ENCODE measurements around the gene GSTP1. TPM values are rescaled to one million over a fixed set of nuclear protein-coding genes. Genes with fewer than 3 reads are reported as not detected.
"Not testable (repeated sequence)": the region's sequence is repeated elsewhere in the genome, so short reads cannot be mapped to it uniquely, and the experiment has no call there.

Gene GSTP1
- polyA plus RNA-seq, 3 donors = 853 to 1,483 (median 1,250) TPM

DNA sequence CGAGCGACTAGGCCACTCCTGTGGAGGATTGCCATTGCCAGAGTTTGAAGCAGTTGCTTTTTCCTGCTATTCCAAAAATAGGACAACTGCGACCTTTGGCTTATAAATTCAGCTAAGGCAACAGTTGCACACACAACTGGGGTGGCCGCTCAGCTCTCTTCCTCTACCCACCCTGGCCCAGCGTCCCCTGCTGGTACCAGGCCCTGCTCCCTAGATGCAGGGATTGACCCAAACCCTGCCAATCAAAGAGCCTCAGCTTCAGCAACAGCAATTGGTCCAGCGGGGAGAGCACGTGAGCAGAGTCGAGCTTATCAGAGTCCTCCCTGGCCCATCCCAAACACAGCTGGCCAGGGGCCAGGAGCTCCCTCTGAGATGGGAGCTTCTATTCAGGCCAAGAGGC lies 38.3 kb upstream of the GSTP1 start:
- Histone ChIP-seq H2AFZ (ENCODE audit: insufficient read depth, low read depth, low read length, poor library complexity, severe bottlenecking) (no peak overlapping the region), H3K36me3 (replicated peaks in 1 of 2; ENCODE audit: control insufficient read depth in 1 of 2, insufficient read depth in 2 of 2, low read length in 2 of 2) (no peaks in the 10 kb centered on the region), H3K9me3 (replicated peaks in 1 of 2; ENCODE audit: control insufficient read depth in 1 of 2, insufficient read depth in 1 of 2, low read length in 2 of 2) (no peaks in the 10 kb centered on the region), H3K79me2 (ENCODE audit: insufficient read depth, low read length) (no peaks in the 10 kb centered on the region), H3K4me2 (replicated peaks; ENCODE audit: extremely low read depth, low read length, poor library complexity, severe bottlenecking) (no peak overlapping the region), H3K4me3 (replicated peaks in 1 of 3; ENCODE audit: low read depth in 2 of 3, low read length in 3 of 3) (no peak overlapping the region), H3K27ac (ENCODE audit: low read depth in 1 of 2, low read length in 2 of 2) (no peak overlapping the region), H3K4me1 (ENCODE audit: control insufficient read depth in 1 of 2, insufficient read depth in 2 of 2, low read length in 2 of 2) (no peaks in the 10 kb centered on the region), H3K27me3 (ENCODE audit: control insufficient read depth in 2 of 2, insufficient read depth in 2 of 2, low read length in 2 of 2) (no peaks in the 10 kb centered on the region), H3K9ac (ENCODE audit: insufficient read depth, low read length, poor library complexity, severe bottlenecking) (peak overlapping the region; percentile 15), H4K20me1 (ENCODE audit: insufficient read depth, low read length) (no peaks in the 10 kb centered on the region)
- Mint-ChIP-seq H3K4me1 (no peaks in the 10 kb centered on the region), H3K4me3 (no peak overlapping the region), H3K36me3 (no peaks in the 10 kb centered on the region), H3K27ac (no peak overlapping the region), H3K9me3 (peaks cover 0 to 6% (median 2%) of the 10 kb centered on the region in 7 donors), H3K27me3 (ENCODE audit: low read depth in 3 of 3) (peaks cover 5 to 10% (median 10%) of the 10 kb centered on the region in 3 donors)
- TF ChIP-seq, protein P1, sequence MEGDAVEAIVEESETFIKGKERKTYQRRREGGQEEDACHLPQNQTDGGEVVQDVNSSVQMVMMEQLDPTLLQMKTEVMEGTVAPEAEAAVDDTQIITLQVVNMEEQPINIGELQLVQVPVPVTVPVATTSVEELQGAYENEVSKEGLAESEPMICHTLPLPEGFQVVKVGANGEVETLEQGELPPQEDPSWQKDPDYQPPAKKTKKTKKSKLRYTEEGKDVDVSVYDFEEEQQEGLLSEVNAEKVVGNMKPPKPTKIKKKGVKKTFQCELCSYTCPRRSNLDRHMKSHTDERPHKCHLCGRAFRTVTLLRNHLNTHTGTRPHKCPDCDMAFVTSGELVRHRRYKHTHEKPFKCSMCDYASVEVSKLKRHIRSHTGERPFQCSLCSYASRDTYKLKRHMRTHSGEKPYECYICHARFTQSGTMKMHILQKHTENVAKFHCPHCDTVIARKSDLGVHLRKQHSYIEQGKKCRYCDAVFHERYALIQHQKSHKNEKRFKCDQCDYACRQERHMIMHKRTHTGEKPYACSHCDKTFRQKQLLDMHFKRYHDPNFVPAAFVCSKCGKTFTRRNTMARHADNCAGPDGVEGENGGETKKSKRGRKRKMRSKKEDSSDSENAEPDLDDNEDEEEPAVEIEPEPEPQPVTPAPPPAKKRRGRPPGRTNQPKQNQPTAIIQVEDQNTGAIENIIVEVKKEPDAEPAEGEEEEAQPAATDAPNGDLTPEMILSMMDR (IDR thresholded peaks at IDR 0.05) = no peak
- intact Hi-C loops (cut with micrococcal nuclease) = loop anchor here in 1 of 2 donors (10.0 kb wide), 1 partner anchor 140 kb away; no protein-coding TSS in a partner anchor
- WGBS (ENCODE audit: insufficient coverage) = 92% methylated on average over 5 of the region's 8 CpGs
- DNase-seq = no peak

DNA sequence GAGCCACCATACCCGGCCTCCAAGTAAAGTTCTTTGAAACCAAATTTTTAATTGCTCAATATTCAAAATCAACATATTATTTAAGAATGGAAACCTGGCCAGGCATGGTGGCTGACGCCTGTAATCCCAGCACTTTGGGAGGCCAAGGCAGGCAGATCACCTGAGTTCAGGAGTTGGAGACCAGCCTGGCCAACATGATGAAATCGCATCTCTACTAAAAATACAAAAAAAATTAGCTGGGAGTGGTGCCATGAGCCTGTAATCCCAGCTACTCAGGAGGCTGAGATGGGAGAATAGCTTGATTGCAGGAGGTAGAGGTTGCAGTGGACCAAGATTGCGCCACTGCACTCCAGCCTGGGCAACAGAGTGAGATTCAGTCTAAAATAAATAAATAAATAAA lies 35.5 kb upstream of the GSTP1 start:
- not testable (repeated sequence) for H3K9ac ChIP-seq (ENCODE audit: insufficient read depth, low read length, poor library complexity, severe bottlenecking); H4K20me1 ChIP-seq (ENCODE audit: insufficient read depth, low read length); H3K27ac ChIP-seq (ENCODE audit: low read depth in 1 of 2, low read length in 2 of 2); H3K9me3 ChIP-seq (replicated peaks in 1 of 2; ENCODE audit: control insufficient read depth in 1 of 2, insufficient read depth in 1 of 2, low read length in 2 of 2); H3K4me1 ChIP-seq (ENCODE audit: control insufficient read depth in 1 of 2, insufficient read depth in 2 of 2, low read length in 2 of 2); H3K27ac Mint-ChIP-seq; H3K79me2 ChIP-seq (ENCODE audit: insufficient read depth, low read length); H3K4me3 ChIP-seq (replicated peaks in 1 of 3; ENCODE audit: low read depth in 2 of 3, low read length in 3 of 3); DNase-seq; H3K36me3 Mint-ChIP-seq; H3K4me3 Mint-ChIP-seq; H3K4me1 Mint-ChIP-seq; H3K4me2 ChIP-seq (replicated peaks; ENCODE audit: extremely low read depth, low read length, poor library complexity, severe bottlenecking); H3K36me3 ChIP-seq (replicated peaks in 1 of 2; ENCODE audit: control insufficient read depth in 1 of 2, insufficient read depth in 2 of 2, low read length in 2 of 2); H3K27me3 ChIP-seq (ENCODE audit: control insufficient read depth in 2 of 2, insufficient read depth in 2 of 2, low read length in 2 of 2); H2AFZ ChIP-seq (ENCODE audit: insufficient read depth, low read depth, low read length, poor library complexity, severe bottlenecking)
- Mint-ChIP-seq H3K9me3 (peaks cover 4 to 23% (median 18%) of the 10 kb centered on the region in 7 donors), H3K27me3 (ENCODE audit: low read depth in 3 of 3) (peaks cover 3 to 11% (median 9%) of the 10 kb centered on the region in 3 donors)
- WGBS (ENCODE audit: insufficient coverage) = 80% methylated on average over 1 of the region's 4 CpGs
- intact Hi-C loops (cut with micrococcal nuclease) = loop anchor here in 1 of 2 donors (10.0 kb wide), 1 partner anchor 137 kb away; no protein-coding TSS in a partner anchor
